Type B pancreatic cell (in vitro differentiated cells): Measurements from ENCODE around the gene COPG2. TPM values are rescaled to one million over a fixed set of nuclear protein-coding genes. Genes with fewer than 3 reads are reported as not detected.
A peak's percentile ranks its signal among the peaks of the same experiment; 100 is the strongest.

Experiments
- DNase-seq: peaks from one replicate; pipeline ENCODE4 v3.0.0; 2021; ENCODE audit warnings: mixed read lengths; ENCODE audit not compliant: unreplicated experiment; ENCODE audit errors: extremely low spot score
- H3K27ac Mint-ChIP-seq: 2 replicates; pipeline ENCODE4 v1.8.0; 2021; ENCODE audit warnings: mild to moderate bottlenecking, mixed read lengths
- H3K27me3 Mint-ChIP-seq: 2 replicates; pipeline ENCODE4 v1.8.0; 2021; ENCODE audit warnings: mixed read lengths
- H3K36me3 Mint-ChIP-seq: 2 replicates; pipeline ENCODE4 v1.8.0; 2021; ENCODE audit warnings: mixed read lengths
- H3K4me1 Mint-ChIP-seq: one replicate; pipeline ENCODE4 v1.8.0; 2021; ENCODE audit warnings: mixed read lengths; ENCODE audit not compliant: unreplicated experiment
- H3K4me3 Mint-ChIP-seq: 2 replicates; pipeline ENCODE4 v1.8.0; 2021; ENCODE audit warnings: mild to moderate bottlenecking, mixed read lengths
- H3K9me3 Mint-ChIP-seq: 2 replicates; pipeline ENCODE4 v1.8.0; 2021; ENCODE audit warnings: mixed read lengths
- CTCF ChIP-seq: fragments of 200-600 bp; sonication (generic); conservative IDR thresholded peaks from 2 replicates; pipeline ENCODE4 v1.5.0; 2021; ENCODE audit warnings: antibody characterized with exemption, mild to moderate bottlenecking
- total RNA-seq: library from RNA; stranded (reverse); gene quantifications from 2 replicates; pipeline ENCODE4 v1.2.1, GENCODE V29; 2021; ENCODE audit warnings: low replicate concordance

The COPG2 gene
- total RNA-seq, 1 donor from 2014 or later: 51.6 TPM

DNA sequence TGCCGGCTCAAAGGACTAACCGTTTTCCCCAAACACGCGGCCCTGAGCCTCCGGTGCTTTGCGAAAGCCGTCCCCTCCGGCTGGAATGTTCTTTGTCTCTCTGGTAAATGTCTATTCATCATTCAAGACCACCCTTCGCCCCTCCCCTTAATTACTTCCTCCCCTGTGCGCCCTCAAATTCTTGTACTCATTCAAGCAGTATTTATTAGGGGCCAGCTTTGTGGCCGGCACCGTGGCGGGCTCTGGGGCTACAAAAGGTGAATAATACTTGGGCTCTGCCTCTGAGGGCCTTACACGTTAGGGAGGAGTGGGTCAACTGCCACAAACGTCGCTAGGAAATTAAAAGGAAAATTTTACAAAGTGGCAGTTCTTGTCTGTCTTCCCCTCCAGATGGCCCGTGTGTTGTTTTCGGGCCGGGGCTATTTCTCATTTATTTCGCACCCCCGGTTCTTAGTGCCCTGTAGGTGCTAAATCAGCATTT is 178.2 kb downstream of the COPG2 start:
- no peaks in the 10 kb centered on the region for H3K27me3 Mint-ChIP-seq
- peaks cover 50% of the 10 kb centered on the region for H3K4me1 Mint-ChIP-seq
- peaks cover 26% of the 10 kb centered on the region for H3K36me3 Mint-ChIP-seq
- no peaks in the 10 kb centered on the region for H3K9me3 Mint-ChIP-seq
- H3K4me3 Mint-ChIP-seq: peak overlapping the region; percentile 93
- H3K27ac Mint-ChIP-seq: peak overlapping the region; percentile 83
- DNase-seq: no peak
- TF ChIP-seq CTCF: no peak

DNA sequence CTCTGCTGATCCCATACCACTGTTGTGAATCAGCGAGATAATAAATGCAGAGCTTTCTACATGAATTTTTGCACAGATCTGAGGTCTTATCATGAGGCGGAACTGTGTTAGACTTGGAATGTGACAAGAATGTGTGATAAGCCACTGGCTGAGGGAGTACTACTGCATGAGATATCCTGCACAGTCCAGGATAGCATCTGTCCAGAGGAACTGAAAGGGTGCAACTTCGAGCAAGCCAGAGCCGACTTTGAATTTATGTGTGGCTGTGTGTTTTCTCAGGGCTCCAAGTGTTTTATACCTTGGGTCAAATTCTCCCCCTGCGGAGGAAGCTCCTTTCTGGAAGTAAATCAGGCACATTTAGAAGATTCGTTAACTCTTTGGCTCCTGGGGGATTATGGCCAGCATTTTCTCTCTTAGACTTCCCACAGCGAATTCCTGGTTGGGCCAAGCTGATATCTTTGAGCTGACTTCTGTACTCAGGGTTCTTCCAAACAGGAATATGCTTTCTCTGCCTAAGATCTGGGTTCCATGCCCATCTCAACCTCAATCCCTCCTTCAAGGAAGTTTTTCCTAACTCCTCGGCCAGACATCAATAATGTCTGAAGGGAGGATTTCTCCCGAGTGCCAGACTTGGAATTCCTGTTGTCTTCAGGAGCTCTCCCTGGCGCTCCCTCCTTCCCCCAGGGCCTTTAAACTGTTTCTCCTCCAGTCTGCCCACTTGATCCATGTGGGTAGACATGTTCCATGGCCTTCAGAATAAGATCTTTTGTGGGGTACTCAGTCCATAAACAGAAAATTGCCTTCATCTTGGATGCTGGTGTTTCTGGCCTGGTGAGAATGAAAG is 179.2 kb downstream of the COPG2 start:
- H3K9me3 Mint-ChIP-seq: no peaks in the 10 kb centered on the region
- peaks cover 20% of the 10 kb centered on the region for H3K36me3 Mint-ChIP-seq
- no peak for TF ChIP-seq CTCF
- peaks cover 52% of the 10 kb centered on the region for H3K4me1 Mint-ChIP-seq
- H3K27ac Mint-ChIP-seq: peak overlapping the region; percentile 82
- peak overlapping the region; percentile 80 for H3K4me3 Mint-ChIP-seq
- H3K27me3 Mint-ChIP-seq: no peaks in the 10 kb centered on the region
- DNase-seq: no peak

DNA sequence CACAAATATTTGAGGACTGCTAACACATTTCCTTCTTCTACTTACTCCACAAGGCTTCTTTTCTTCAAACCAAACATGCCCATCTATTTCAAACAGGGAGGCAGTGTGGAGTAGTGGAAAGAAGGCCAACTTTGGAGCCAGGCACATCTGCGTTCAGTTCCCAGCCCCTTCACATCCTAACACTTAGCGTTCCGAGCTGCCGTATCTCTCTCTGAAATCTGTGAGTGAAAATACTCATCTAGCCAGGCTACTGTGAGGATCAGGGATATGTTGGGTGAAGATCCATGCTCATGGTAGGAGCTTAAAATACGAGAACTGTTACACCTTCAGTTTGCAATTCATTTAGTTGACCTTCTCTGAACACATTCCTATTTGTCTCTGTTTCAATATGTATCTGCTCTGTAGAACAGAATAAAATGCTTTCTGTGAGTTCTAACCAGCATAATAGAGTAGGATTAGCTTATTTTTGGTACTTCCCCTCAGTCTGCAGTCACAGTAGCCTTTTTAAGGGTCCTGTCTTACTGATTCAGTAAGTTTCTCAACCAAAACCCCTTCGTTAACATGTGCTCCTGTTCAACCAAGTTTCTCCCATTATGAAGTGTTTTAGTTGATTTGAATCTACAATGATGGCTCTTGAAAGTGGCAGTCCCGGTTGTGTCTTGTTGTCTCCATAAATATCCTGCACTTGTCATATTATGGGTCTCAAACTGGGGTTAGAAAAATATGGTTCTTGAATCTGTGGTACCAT is 180.0 kb downstream of the COPG2 start:
- Mint-ChIP-seq H3K36me3 (peaks cover 19% of the 10 kb centered on the region), H3K4me3 (peak overlapping the region; percentile 80), H3K27ac (peak overlapping the region; percentile 82), H3K27me3 (no peaks in the 10 kb centered on the region), H3K4me1 (peaks cover 46% of the 10 kb centered on the region), H3K9me3 (no peaks in the 10 kb centered on the region)
- no peak for TF ChIP-seq CTCF
- DNase-seq: no peak

- H3K36me3 Mint-ChIP-seq: peaks cover 13% of the 10 kb centered on the region
- H3K9me3 Mint-ChIP-seq: no peaks in the 10 kb centered on the region
- H3K27ac Mint-ChIP-seq: peak overlapping the region; percentile 80
- no peak for TF ChIP-seq CTCF
- no peak for DNase-seq
- H3K4me3 Mint-ChIP-seq: peak overlapping the region; percentile 88
- peaks cover 46% of the 10 kb centered on the region for H3K4me1 Mint-ChIP-seq
- H3K27me3 Mint-ChIP-seq: no peaks in the 10 kb centered on the region
Observed at GRCh38 chr7:130486954-130487436, 181.6 kb downstream of the COPG2 start.

- Mint-ChIP-seq H3K4me1 (peaks cover 50% of the 10 kb centered on the region), H3K27me3 (no peaks in the 10 kb centered on the region), H3K9me3 (no peaks in the 10 kb centered on the region), H3K36me3 (peaks cover 13% of the 10 kb centered on the region), H3K4me3 (peak overlapping the region; percentile 88), H3K27ac (peak overlapping the region; percentile 80)
- peak; percentile 82 for TF ChIP-seq CTCF
- no peak for DNase-seq
Observed at GRCh38 chr7:130486114-130486953, 182.2 kb downstream of the COPG2 start.
